GM06990 (cell line): ENCODE results near the gene OR56B1.

ENCODE experiments used
- DNase-seq: peaks from one replicate; pipeline ENCODE4 v3.0.0-alpha.2; 2011; ENCODE audit not compliant: insufficient read length; ENCODE audit errors: extremely low read depth
- H3K27me3 ChIP-seq: replicated peaks from 2 replicates; pipeline ENCODE4 v1.6.0; 2011; ENCODE audit warnings: low read length; ENCODE audit not compliant: control insufficient read depth, insufficient read depth
- H3K36me3 ChIP-seq: 2 replicates; pipeline ENCODE4 v1.5.1; 2011; ENCODE audit warnings: low read length; ENCODE audit not compliant: control insufficient read depth, insufficient read depth
- H3K4me3 ChIP-seq: replicated peaks from 2 replicates; pipeline ENCODE4 v1.5.1; 2011; ENCODE audit warnings: low read depth, mild to moderate bottlenecking, control low read depth, low read length
- TF ChIP-seq, protein P1 (sequence below): IDR thresholded peaks from 2 replicates; pipeline ENCODE4 v1.5.1; 2011; ENCODE audit warnings: low read length, control low read depth, mild to moderate bottlenecking, inconsistent platforms; ENCODE audit not compliant: insufficient read depth, poor library complexity, severe bottlenecking

OR56B1 gene

DNA sequence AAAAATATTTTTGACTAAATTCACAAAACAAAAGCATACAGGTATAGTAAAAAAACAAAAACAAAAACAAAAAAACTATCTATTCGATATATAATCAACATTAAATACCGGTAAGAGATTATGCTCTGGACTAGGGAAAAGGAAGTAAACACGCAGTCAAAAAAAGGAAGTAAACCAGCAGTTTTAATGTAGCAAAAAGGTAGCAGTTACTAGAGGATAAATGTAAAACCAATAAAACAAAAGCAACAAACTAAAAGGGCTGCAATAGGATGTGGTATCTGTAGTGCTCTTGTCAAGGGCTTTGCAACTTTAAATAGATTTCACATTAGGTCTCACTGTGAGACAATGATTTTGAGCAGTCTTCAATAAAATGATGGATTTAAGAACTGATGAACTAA is 44.3 kb upstream of the OR56B1 start:
- no peak for DNase-seq
- H3K4me3 ChIP-seq = peak overlapping the region; percentile 64

DNA sequence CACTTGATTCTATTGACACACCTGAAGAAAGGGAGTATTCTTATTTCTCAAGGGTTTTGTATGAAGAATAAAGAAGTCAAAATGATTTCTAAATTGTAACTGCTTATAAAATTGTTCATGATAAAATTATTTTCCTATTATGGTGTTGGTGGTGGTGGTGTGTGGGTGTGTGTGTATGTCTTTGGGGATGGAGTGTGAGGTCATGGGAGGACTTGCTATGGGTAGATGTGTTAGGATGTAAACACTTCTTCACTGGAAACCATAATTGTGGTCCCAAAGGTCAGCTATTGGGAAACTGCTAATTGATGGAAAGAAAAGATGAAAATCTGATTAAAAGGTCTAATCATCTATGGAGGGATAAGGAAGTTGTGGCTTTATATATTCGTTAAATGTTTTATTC is 41.6 kb upstream of the OR56B1 start:
- no peak for DNase-seq
- Histone ChIP-seq H3K36me3 (peaks cover 18% of the 10 kb centered on the region), H3K27me3 (no peaks in the 10 kb centered on the region), H3K4me3 (no peak overlapping the region)
- TF ChIP-seq, protein P1, sequence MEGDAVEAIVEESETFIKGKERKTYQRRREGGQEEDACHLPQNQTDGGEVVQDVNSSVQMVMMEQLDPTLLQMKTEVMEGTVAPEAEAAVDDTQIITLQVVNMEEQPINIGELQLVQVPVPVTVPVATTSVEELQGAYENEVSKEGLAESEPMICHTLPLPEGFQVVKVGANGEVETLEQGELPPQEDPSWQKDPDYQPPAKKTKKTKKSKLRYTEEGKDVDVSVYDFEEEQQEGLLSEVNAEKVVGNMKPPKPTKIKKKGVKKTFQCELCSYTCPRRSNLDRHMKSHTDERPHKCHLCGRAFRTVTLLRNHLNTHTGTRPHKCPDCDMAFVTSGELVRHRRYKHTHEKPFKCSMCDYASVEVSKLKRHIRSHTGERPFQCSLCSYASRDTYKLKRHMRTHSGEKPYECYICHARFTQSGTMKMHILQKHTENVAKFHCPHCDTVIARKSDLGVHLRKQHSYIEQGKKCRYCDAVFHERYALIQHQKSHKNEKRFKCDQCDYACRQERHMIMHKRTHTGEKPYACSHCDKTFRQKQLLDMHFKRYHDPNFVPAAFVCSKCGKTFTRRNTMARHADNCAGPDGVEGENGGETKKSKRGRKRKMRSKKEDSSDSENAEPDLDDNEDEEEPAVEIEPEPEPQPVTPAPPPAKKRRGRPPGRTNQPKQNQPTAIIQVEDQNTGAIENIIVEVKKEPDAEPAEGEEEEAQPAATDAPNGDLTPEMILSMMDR = no peak

More for the DNA sequence above, 44.3 kb upstream of the OR56B1 start:
- H3K36me3 ChIP-seq = peaks cover 11% of the 10 kb centered on the region
- TF ChIP-seq, protein P1 = no peak
- H3K27me3 ChIP-seq = no peaks in the 10 kb centered on the region

DNA sequence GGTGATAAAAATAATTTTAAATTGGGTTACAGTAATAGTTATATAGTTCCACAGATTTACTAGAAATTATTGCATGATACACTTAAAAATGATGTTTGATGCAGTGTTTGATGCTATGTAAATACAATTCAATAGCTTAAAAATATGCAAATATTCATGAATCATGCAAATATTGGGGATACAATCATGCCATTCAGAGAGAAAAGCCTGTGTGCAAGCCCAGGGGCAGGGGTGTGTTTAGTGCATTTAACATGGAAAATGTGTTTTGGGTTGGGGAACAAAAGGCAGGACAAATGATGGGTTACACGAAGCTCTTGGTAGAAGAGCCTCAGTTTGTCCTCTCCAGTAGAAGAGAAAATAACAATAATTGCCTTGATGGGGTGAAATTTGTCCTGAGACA is 40.7 kb upstream of the OR56B1 start:
- no peaks in the 10 kb centered on the region for H3K27me3 ChIP-seq
- DNase-seq = no peak
- H3K36me3 ChIP-seq = peaks cover 18% of the 10 kb centered on the region
- no peak overlapping the region for H3K4me3 ChIP-seq
- TF ChIP-seq, protein P1 = no peak

DNA sequence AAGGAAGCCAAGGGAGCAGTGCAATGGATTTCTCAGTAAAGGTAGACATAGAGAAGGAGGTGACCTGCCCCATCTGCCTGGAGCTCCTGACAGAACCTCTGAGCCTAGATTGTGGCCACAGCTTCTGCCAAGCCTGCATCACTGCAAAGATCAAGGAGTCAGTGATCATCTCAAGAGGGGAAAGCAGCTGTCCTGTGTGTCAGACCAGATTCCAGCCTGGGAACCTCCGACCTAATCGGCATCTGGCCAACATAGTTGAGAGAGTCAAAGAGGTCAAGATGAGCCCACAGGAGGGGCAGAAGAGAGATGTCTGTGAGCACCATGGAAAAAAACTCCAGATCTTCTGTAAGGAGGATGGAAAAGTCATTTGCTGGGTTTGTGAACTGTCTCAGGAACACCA is 40.0 kb upstream of the OR56B1 start:
- TF ChIP-seq, protein P1 = no peak
- Histone ChIP-seq H3K4me3 (no peak overlapping the region), H3K27me3 (no peaks in the 10 kb centered on the region), H3K36me3 (peaks cover 18% of the 10 kb centered on the region)
- no peak for DNase-seq

DNA sequence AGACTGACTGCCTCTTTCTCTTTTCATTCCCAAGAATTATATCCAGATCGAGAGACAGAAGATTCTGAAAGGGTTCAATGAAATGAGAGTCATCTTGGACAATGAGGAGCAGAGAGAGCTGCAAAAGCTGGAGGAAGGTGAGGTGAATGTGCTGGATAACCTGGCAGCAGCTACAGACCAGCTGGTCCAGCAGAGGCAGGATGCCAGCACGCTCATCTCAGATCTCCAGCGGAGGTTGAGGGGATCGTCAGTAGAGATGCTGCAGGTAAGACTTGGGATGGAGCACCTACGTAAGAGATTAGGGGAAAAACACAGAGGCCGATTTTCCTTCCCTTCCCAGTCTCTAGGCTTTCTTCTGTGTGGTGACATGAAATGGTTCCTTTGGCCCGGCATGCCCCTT is 38.0 kb upstream of the OR56B1 start:
- TF ChIP-seq, protein P1 = no peak
- peaks cover 23% of the 10 kb centered on the region for H3K36me3 ChIP-seq

DNA sequence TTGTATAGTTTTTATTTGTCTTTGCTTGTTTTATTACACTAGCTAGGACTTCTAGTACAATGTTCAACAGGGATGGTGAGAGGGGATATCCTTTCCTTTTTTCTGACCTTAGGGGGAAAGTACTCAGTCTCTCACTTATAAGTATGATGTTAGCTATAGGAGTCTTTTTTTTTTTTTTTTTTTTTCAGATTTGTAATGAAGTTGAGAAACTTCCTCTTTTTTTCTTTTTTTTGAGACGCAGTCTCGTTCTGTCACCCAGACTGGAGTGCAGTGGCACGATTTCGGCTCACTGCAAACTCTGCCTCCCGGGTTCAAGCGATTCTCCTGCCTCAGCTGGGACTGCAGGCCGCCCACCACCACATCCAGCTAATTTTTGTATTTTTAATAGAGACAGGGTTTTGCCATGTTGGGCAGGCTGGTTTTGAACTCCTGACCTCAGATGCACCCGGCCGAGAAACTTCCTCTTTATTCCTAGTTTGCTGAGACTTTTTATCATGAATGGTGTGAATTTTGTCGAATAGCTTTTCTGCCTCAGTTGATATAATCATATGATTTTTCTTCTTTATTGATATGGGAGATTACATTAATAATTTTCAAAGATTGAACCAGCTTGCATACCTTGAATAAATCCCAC is 35.7 kb upstream of the OR56B1 start:
- no peak overlapping the region for H3K4me3 ChIP-seq
- H3K36me3 ChIP-seq = peaks cover 25% of the 10 kb centered on the region
- TF ChIP-seq, protein P1 = no peak
- peak; percentile 28 for DNase-seq
- H3K27me3 ChIP-seq = no peaks in the 10 kb centered on the region

More for the DNA sequence above, 38.0 kb upstream of the OR56B1 start:
- no peak for DNase-seq
- no peak overlapping the region for H3K4me3 ChIP-seq
- no peaks in the 10 kb centered on the region for H3K27me3 ChIP-seq
